Keratinocyte (primary cell): ENCODE results near the gene PRKCG.

Experiments used
- EZH2 ChIP-seq: IDR thresholded peaks from one replicate; pipeline ENCODE4 v1.6.1; 2012; ENCODE audit warnings: inconsistent platforms, mild to moderate bottlenecking, low read length, moderate library complexity
- TF ChIP-seq, protein P1 (sequence below), 3 experiments: IDR thresholded peaks in 1 of 3; conservative IDR thresholded peaks in 1 of 3; optimal IDR thresholded peaks in 1 of 3; 2 replicates in 2 of 3; 3 replicates in 1 of 3; pipeline versions ENCODE3 to v1.5.1; 2011; ENCODE audit warnings: low read length in 3 of 3, mild to moderate bottlenecking in 3 of 3, moderate library complexity in 2 of 3, control low read depth in 1 of 3, inconsistent platforms in 1 of 3; ENCODE audit not compliant: insufficient read depth in 2 of 3; ENCODE audit errors: extremely low read depth in 1 of 3

DNA sequence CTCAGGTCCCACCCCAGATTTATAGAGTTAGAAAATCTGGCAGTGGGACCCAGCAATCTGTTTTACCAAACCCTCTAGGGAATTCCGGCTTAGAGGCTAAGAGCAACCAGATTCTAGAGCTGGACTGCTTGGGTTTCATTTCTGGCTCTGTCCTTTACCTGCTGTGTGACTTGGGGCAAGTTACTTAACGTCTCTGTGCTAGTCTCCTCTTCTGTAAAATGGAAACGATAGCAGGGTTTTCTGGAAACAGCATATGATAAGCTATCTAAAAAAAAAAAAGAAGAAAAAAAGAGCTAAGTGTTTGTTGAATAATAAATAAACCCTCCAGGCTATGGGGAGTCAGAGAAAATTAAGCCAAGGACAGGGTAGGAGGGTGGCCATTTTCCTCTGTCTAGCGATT lies 15.5 kb downstream of the PRKCG start:
- TF ChIP-seq, protein P1, sequence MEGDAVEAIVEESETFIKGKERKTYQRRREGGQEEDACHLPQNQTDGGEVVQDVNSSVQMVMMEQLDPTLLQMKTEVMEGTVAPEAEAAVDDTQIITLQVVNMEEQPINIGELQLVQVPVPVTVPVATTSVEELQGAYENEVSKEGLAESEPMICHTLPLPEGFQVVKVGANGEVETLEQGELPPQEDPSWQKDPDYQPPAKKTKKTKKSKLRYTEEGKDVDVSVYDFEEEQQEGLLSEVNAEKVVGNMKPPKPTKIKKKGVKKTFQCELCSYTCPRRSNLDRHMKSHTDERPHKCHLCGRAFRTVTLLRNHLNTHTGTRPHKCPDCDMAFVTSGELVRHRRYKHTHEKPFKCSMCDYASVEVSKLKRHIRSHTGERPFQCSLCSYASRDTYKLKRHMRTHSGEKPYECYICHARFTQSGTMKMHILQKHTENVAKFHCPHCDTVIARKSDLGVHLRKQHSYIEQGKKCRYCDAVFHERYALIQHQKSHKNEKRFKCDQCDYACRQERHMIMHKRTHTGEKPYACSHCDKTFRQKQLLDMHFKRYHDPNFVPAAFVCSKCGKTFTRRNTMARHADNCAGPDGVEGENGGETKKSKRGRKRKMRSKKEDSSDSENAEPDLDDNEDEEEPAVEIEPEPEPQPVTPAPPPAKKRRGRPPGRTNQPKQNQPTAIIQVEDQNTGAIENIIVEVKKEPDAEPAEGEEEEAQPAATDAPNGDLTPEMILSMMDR (optimal IDR thresholded peaks at IDR 0.05 in 1 of 3, IDR thresholded peaks at IDR 0.05 in 1 of 3, conservative IDR thresholded peaks at IDR 0.05 in 1 of 3; ENCODE audit: extremely low read depth in 1 of 3, insufficient read depth in 2 of 3, low read length in 3 of 3), result no peak
- no peak for TF ChIP-seq EZH2
